Measurements from ENCODE around the gene ANO1. TPM values are rescaled to one million over a fixed set of nuclear protein-coding genes. Genes with fewer than 3 reads are reported as not detected.
A peak's percentile ranks its signal among the peaks of the same experiment; 100 is the strongest.
"Not testable (repeated sequence)": the region's sequence is repeated elsewhere in the genome, so short reads cannot be mapped to it uniquely, and the experiment has no call there.

Gene ANO1
- total RNA-seq, 4 donors from 2014 or later, result 22.5 to 57.6 (median 41.4) TPM

DNA sequence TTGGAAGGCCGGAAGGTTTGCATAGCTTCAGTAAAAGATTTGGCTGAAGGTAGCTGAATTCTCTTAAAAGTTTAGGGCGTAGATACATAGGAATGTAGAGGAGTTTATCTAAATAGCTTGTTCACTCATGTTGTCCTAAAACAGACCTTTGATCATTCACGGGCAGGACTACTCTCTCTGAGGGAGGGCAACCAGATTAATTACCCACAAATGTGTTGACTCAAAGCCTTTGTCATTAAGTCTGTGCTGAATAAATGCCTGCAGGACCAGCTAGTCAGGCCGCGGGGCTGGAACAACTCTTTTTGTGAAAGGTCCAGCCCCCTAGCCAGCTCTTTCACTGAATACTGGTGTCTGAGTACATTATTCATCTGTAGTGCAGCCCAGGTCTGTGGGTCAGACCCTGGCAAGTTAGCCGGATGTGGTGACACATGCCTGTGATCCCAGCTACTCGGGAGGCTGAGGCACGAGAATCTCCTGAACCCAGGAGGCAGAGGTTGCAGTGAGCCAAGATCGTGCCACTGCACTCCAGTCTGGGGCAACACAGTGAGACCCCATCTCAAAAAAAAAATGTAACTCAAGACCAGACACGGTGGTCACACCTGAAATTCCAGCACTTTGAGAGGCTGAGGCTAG, 122.2 kb downstream of the ANO1 start:
- H3K4me1 ChIP-seq, result peaks cover 0 to 24% (median 10%) of the 10 kb centered on the region in 3 donors
- ATAC-seq, result no peak
- peaks cover 0 to 4% of the 10 kb centered on the region in 2 donors for H3K36me3 ChIP-seq
- no peak overlapping the region for H3K27ac ChIP-seq
- TF ChIP-seq EP300 (IDR thresholded peaks at IDR 0.05), result no peak
- TF ChIP-seq POLR2AphosphoS5 (IDR thresholded peaks at IDR 0.05), result no peak
- no peak for TF ChIP-seq POLR2A (IDR thresholded peaks at IDR 0.05)
- TF ChIP-seq, protein P1, sequence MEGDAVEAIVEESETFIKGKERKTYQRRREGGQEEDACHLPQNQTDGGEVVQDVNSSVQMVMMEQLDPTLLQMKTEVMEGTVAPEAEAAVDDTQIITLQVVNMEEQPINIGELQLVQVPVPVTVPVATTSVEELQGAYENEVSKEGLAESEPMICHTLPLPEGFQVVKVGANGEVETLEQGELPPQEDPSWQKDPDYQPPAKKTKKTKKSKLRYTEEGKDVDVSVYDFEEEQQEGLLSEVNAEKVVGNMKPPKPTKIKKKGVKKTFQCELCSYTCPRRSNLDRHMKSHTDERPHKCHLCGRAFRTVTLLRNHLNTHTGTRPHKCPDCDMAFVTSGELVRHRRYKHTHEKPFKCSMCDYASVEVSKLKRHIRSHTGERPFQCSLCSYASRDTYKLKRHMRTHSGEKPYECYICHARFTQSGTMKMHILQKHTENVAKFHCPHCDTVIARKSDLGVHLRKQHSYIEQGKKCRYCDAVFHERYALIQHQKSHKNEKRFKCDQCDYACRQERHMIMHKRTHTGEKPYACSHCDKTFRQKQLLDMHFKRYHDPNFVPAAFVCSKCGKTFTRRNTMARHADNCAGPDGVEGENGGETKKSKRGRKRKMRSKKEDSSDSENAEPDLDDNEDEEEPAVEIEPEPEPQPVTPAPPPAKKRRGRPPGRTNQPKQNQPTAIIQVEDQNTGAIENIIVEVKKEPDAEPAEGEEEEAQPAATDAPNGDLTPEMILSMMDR (IDR thresholded peaks at IDR 0.05), result no peak
- H3K9me3 ChIP-seq, result no peaks in the 10 kb centered on the region
- no peak overlapping the region for H3K4me3 ChIP-seq
- H3K27me3 ChIP-seq, result peaks cover 40% of the 10 kb centered on the region
- 55 to 70% methylated on average over 4 to 6 of the region's 10 CpGs for WGBS, 2 donors (ENCODE audit: low coverage in 1 of 2)

DNA sequence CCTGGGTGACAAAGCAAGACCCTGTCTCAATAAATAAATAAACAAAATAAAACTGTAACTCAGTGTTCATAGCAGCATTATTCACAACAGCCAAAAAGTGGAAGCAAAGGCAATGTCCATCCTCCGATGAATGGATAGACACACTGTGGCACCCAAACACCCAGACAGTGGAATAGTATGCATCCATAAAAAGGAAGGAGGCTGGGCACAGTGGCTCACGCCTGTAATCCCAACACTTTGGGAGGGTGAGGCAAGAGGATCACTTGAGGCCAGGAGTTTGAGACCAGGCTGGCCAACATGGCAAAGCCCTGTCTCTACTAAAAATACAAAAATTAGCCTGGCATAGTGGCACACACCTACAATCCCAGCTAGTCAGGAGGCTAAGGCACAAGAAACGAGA, 122.9 kb downstream of the ANO1 start:
- H3K27ac ChIP-seq, ATAC-seq, H3K4me3 ChIP-seq, H3K9me3 ChIP-seq: not testable (repeated sequence)
- WGBS, 2 donors (ENCODE audit: low coverage in 1 of 2), result 80 to 84% methylated on average over 3 of the region's 3 CpGs
- Histone ChIP-seq H3K4me1 (peaks cover 0 to 29% (median 15%) of the 10 kb centered on the region in 3 donors), H3K36me3 (peaks cover 0 to 11% of the 10 kb centered on the region in 2 donors), H3K27me3 (peaks cover 34% of the 10 kb centered on the region)

GRCh38 chr11:70201882-70202861, 124.1 kb downstream of the ANO1 start:
- TF ChIP-seq, protein P1 (IDR thresholded peaks at IDR 0.05), result no peak
- no peak for TF ChIP-seq POLR2AphosphoS5 (IDR thresholded peaks at IDR 0.05)
- TF ChIP-seq POLR2A (IDR thresholded peaks at IDR 0.05), result no peak
- TF ChIP-seq EP300 (IDR thresholded peaks at IDR 0.05), result no peak
- H3K4me1 ChIP-seq, result peaks cover 0 to 35% (median 15%) of the 10 kb centered on the region in 3 donors
- peak overlapping the region in 3 of 4 donors; percentile 89 to 93 (median 93) for H3K27ac ChIP-seq
- peaks cover 32% of the 10 kb centered on the region for H3K27me3 ChIP-seq
- 50 to 68% methylated on average over 3 to 20 of the region's 29 CpGs for WGBS, 2 donors (ENCODE audit: low coverage in 1 of 2)
- no peaks in the 10 kb centered on the region for H3K9me3 ChIP-seq
- peak overlapping the region; percentile 63 to 98 for H3K4me3 ChIP-seq
- no peak for ATAC-seq
- H3K36me3 ChIP-seq, result peaks cover 0 to 22% of the 10 kb centered on the region in 2 donors

- Histone ChIP-seq H3K4me3 (peak within 1 kb of the TSS; percentile 63 to 98), H3K27ac (peak within 1 kb of the TSS; percentile 66 to 93 (median 91)), H3K27me3 (peaks cover 23% of the 10 kb centered on the region), H3K36me3 (peaks cover 0 to 32% of the 10 kb centered on the region in 2 donors), H3K4me1 (peaks cover 0 to 43% (median 15%) of the 10 kb centered on the region in 3 donors), H3K9me3 (no peaks in the 10 kb centered on the region)
- 0% methylated on average over 5 of the region's 91 CpGs; no CpG with 5 or more reads in 1 of the 2 donors for WGBS, 2 donors (ENCODE audit: low coverage in 1 of 2)
- peak; percentile 53 to 60 for TF ChIP-seq POLR2A (IDR thresholded peaks at IDR 0.05)
- TF ChIP-seq POLR2AphosphoS5 (IDR thresholded peaks at IDR 0.05), result peak; percentile 80
- TF ChIP-seq, protein P1 (IDR thresholded peaks at IDR 0.05), result no peak
- TF ChIP-seq EP300 (IDR thresholded peaks at IDR 0.05), result no peak
- ATAC-seq, result peak; percentile 94
Measured at GRCh38 chr11:70202920-70203750, 125.0 kb downstream of the ANO1 start, which contains the start of gene FADD. Gene FADD, plus strand, starts transcription at chr11:70203296. Its CDS starts 164 bp downstream, at chr11:70203460.
